ENCODE results near the gene CADPS.

Gene CADPS

DNA sequence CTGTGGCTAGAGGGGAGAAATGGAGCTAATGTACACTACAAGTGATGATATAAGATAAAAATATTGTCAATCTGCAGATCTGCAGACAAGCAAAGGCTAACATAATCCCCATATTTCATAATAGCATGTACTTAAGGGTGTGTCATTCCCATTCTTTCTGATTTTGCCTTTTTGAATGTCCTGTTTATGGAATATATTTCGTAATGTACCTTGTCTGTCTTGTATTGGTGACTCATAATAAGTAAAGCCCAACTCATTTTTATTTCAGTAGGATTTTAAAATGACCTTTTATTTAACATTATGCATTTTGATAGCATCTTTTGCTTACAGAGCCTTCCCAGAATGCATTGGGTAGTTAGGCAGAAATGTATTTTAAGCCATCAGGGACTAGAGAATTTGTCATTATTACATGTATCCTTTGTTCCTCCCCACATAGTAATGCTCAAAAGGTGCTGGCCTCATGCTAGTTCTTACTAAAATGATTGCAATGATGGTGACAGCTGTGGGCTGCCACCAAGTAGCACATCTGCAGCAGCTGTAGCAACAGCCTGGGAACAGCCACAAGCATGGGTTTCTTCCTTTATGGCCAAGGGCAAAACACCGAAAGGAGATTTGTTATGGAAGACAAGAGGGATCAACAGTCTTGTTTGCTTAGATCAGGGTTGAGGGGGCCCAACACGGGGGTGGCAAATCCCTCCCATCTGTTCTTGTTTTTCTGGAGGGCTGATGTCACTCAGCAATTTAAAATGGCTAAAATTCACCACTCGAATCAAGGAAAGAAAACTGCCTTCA lies 188.5 kb downstream of the CADPS start:
- no peak for DNase-seq (ENCODE audit: low read depth)

DNA sequence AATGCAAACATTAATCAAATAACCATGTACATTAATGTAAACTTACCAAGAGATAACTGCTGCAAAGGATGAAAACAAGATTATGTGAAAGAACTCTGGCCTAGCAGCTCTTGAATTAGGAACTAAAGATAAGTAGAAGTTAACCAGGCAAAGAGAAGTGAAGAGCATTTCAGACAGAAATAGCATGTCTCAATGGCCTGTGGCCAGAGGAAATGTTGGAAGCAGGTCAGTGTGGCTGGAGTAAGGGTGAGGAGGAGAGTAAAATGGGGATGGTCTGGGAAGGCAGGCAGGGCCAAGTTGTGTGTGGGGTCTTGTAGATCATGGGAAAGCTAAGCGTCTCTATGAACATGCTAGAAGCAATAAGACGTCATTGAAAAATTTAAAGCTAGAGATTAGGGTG lies 192.4 kb downstream of the CADPS start:
- DNase-seq (ENCODE audit: low read depth): no peak

- DNase-seq (ENCODE audit: low read depth): no peak
These were observed 195.2 kb downstream of the CADPS start for GRCh38 chr3:62679988-62680387.

DNA sequence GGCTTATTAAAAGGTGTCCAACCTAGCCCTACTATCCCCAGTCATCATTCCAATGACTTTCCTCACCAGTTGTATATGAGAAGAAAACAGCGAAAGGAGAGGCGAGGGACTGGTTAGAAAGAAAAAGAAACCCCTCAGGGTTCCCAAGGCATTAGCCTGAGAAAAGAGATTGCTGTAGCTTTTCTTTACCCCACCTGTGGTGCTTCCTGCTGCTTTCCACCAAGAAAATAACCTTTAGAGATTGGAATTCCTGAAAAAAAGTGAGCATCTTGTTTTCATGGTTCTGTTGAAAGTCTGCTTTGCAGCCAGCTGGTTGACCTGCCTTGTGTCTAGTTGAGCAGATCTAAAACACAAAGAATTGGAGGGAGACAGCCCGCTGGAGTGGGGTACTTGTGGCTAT lies 196.4 kb downstream of the CADPS start:
- DNase-seq (ENCODE audit: low read depth): no peak

GRCh38 chr3:62677926-62678325 lies 197.3 kb downstream of the CADPS start:
- DNase-seq (ENCODE audit: low read depth): no peak

- DNase-seq (ENCODE audit: low read depth): no peak
These were observed 198.4 kb downstream of the CADPS start for GRCh38 chr3:62676689-62677271.

DNA sequence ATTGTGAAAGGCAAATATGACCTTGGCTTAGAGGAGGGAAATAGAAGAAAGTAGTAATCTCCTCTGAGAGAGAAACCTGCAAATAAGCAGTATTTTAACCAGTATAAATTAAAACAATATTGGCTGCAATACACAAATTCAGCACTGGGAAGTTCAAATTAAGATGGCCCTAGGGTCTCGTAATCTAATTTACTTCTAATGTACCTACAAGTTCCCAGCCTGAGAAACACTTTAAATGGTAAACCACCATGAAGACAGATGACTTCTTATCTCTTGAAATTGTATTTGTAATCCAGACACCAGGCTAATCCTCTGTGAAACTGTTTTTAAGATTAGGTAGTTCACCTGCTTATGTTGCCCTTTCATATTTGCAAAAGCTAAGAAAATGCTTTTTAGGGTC lies 199.7 kb downstream of the CADPS start:
- DNase-seq (ENCODE audit: low read depth): no peak

DNA sequence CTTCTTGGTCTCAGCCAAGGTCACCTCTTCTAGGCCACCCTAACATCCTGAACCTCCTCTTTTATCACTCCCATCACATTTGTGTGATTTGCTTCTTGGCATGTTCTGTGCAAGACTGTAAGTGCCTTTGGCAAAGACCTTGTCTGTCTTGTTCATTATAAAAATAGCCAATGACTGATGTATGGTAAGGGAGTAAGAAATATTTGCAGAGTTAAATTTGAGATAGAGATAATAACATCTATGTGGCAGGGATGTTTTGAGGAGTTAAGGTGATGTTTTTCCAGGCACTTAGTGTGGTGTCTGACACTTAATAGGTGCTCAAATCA lies 202.3 kb downstream of the CADPS start:
- no peak for DNase-seq (ENCODE audit: low read depth)

DNA sequence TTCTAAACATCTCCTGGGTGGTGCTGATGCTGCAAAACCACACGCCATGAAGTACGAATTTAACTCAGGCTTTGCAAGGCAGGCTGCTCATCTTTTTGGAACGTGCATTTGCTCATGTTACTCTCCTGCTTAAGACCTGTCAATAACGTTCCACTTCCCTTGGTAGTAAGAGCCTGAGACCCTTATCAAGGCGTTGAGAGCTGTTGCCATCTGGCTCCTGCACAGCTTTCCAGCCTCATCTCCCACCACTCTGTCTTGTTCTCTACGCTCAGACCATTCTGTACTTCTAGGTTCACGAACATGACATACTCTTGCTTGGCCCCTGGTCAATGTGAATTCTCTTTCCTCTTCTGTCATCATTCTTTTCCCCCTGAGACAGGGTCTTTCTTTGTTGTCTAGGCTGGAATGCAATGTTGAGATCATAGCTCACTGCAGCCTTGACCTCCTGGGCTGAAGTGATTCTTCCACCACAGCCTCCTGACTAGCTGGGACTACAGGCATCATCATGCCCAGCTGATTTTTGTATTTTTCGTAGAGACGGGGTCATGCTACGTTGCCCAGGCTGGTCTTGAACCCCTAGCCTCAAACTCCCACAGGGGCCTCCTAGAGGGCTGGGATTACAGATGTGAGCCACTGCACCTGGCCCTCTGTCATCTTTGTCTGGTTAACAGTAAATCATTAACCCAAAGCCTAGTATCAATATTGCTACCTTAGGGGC lies 202.8 kb downstream of the CADPS start:
- DNase-seq (ENCODE audit: low read depth): no peak

DNA sequence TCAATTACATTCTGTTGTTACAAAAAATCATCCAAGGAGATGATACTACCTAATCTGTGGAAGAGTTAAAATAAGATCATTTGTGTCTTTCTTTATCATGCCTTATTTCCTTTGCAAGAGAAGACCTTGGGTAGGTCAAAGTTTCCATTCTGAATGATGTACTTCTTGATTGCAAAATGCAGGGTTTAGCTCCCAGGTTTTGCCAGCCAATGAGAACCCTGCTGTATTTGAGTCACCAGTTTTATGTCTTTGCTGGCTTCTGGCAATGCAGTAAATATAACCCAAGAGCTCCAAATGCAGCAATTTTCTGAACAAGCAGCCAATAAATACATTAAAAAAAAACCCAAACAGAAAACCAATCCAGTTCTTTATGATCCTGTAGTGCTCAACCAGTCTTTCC lies 204.9 kb downstream of the CADPS start:
- no peak for DNase-seq (ENCODE audit: low read depth)

GRCh38 chr3:62669161-62669560 lies 206.1 kb downstream of the CADPS start:
- DNase-seq (ENCODE audit: low read depth): no peak

DNA sequence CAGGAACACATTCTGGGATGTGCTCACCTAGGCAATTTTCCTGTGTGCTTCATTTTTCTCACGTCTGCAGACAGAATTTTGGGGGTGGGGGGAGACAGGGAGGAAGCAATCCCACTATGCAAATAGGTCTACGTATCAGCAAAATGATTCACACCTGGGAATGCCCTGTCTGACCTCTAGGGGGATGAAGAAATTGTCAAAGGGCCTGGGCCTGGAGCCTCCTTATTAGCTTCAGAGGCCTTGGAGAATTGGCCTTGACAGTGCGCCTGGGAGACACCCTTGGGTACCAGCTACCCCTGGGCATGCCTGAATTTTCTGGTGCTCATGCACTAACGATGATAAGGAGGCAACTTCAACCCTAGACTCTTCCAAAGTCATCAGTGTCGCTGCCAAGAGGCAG lies 207.5 kb downstream of the CADPS start:
- no peak for DNase-seq (ENCODE audit: low read depth)

DNA sequence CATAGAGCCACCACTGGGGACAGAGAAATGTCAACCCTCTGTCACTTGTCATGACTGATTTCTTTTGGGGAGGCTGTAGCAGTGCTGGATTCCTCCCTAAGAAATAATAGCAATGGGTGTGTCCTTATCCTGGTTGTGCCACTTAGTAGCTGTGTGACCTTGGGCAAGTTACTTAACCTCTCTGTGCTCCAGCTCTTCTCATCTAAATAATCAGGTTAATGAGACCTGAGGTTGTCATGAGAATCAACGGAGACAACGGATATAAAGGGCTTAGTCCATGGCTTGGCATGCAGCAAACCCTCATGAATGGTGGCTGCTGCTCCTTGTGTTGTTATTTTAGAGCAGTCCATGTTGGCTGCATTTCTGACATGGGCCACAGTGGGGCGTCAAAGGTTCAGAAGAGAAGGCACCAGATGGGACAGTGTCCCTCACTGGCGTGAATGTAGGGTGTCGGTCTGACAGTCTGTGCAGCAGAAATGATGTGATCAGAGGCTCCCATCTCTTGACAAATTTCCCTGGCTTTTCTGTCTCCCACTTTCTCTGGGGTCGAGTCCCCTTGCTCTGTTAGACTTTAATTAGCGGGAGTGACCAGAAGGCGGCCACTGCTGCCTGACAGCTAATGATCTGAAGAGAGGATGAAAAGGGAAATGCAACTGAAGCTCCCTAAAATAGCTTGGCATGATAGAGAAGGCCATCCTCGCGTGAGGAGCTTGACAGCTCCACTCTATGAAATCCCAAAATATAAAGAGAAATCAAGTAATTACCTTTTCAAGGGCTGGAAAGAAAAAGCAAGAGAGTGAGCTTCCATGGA lies 209.4 kb downstream of the CADPS start:
- peak; percentile 19 for DNase-seq (ENCODE audit: low read depth)

DNA sequence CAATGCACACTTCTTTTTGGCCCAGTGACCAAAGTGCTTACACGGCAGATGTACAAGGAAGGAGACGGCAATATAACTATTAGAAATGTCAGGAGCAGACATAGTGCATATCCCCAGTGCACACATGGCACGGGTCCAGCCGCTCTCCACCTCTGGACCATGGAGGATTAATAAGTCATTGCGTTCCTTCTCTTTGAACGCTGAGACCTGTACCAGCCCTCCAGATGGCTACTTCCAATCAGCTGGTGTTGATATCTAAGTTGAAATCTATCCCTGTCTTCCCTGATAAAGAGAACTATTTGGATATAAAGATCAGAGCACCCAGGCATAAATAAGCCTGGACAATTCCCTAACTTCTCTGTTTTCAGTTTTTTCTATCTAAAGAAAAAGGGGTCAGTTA lies 212.5 kb downstream of the CADPS start:
- no peak for DNase-seq (ENCODE audit: low read depth)

DNA sequence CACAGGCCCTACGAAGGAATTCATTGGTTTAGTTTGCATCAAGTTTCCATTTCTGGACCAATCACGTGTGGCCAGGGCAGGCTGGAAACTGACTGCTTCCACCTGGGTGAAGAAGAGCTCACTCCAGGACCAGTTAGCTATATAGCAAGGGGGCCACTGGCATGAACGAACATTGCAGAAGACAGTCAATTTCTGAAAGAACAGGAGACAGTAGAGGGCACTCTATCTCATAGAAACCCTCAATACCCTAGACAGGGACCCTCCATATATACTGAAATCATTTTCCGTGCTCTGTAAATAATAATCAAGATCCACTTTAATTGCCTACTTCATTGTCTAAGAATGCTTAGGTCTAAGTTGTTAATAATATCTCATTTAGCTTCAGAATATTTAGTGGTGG lies 215.6 kb downstream of the CADPS start:
- no peak for DNase-seq (ENCODE audit: low read depth)

DNA sequence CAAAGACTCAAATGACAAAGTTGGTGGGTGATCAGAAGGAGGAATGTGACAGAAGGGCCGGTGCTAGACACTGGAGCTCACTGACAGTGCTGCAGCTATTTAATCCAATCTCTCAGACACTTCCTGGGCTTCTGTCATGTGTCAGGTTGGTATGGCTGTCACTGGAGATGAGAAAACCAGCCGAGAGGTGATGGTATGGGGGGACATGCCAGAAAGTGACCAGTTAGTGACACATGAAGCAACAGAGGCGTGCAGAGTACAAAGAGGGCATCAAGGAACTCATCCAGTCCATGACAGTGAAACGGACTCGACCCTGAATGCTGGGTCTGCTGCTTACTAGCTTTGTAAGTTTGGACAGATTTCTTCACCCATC lies 219.5 kb downstream of the CADPS start:
- no peak for DNase-seq (ENCODE audit: low read depth)

DNA sequence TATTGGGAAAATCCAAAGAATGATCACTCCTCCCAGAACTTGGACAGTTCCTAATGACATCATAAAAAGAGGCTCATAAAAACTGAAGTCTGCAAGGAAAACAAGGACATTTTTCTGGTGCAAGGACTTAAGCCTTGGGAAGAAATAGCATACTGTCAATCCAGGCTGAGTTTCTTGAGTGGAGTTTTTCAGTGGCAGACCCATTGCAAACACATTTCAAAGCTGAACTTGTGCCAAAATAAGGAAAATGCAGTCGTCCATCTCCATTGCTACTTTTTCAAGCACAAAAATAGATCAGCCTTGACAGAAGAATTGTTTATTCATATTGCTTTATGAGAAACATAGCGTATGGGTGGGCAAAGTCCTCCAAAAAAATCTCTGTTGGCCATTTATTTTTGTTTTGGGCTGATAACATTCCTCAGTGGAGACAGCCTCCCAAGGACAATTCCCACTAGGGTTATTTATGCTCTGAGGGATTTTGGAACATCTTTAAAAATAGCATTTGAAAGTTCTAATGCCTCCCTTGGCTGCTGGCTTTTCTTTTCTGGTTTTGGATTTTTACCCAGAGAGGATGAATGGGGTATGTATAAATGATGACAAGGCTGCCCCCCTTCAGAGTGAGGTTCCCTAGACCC lies 220.0 kb downstream of the CADPS start:
- DNase-seq (ENCODE audit: low read depth): no peak

- no peak for DNase-seq (ENCODE audit: low read depth)
These were observed 221.4 kb downstream of the CADPS start for GRCh38 chr3:62653796-62654195.

DNA sequence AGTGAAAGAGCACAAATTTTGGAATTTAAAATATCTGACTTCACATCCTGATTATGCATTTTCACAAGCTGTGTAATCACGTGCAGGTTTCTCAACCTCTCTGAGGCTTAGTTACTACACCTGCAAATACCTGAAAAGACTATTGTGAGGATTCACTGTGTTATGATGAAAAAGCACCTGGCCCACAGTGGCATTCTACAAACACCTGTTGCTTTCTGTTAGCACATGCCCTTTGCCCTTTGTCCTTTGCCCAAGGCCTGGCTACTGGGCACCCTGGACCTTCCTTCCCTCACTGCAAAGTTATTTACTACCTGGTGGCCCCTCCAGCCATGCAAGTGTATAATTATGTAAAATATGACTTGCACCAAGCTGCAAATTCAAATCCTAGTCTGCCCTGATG lies 227.5 kb downstream of the CADPS start:
- DNase-seq (ENCODE audit: low read depth): no peak

- no peak for DNase-seq (ENCODE audit: low read depth)
These were observed 230.7 kb downstream of the CADPS start for GRCh38 chr3:62644493-62644892.

- no peak for DNase-seq (ENCODE audit: low read depth)
These were observed 236.9 kb downstream of the CADPS start for GRCh38 chr3:62638316-62638715.

- DNase-seq (ENCODE audit: low read depth): no peak
These were observed 238.9 kb downstream of the CADPS start for GRCh38 chr3:62636235-62636826.
